H9 (cell line): ENCODE results near the gene RFWD3. TPM values are rescaled to one million over a fixed set of nuclear protein-coding genes. Genes with fewer than 3 reads are reported as not detected.

Experiments used
- DNase-seq: peaks from one replicate; pipeline ENCODE4 v3.0.0-alpha.2; 2017
- H2AFZ ChIP-seq: one replicate; pipeline ENCODE4 v1.6.1; 2013; ENCODE audit warnings: mild to moderate bottlenecking, low read length, control low read depth, moderate library complexity
- H2AK5ac ChIP-seq: 2 replicates; pipeline ENCODE4 v1.6.1; 2013; ENCODE audit warnings: low read length, control low read depth, mixed read lengths; ENCODE audit not compliant: insufficient read length
- H2BK120ac ChIP-seq: one replicate; pipeline ENCODE4 v1.6.1; 2013; ENCODE audit warnings: low read depth, mild to moderate bottlenecking, low read length, control low read depth, inconsistent platforms; ENCODE audit not compliant: poor library complexity, severe bottlenecking
- H2BK12ac ChIP-seq: 2 replicates; pipeline ENCODE4 v1.6.1; 2013; ENCODE audit warnings: low read length, control low read depth, mixed read lengths, low read depth; ENCODE audit not compliant: insufficient read length
- H2BK15ac ChIP-seq: 2 replicates; pipeline ENCODE4 v1.6.1; 2013; ENCODE audit warnings: low read depth, low read length, control low read depth
- H2BK20ac ChIP-seq: one replicate; pipeline ENCODE4 v1.6.1; 2013; ENCODE audit warnings: low read depth, mild to moderate bottlenecking, low read length, control low read depth, inconsistent platforms; ENCODE audit not compliant: poor library complexity, severe bottlenecking
- H2BK5ac ChIP-seq: 2 replicates; pipeline ENCODE4 v1.6.1; 2013; ENCODE audit warnings: low read length, control low read depth, mixed read lengths; ENCODE audit not compliant: insufficient read length
- H3K14ac ChIP-seq: 2 replicates; pipeline ENCODE4 v1.6.1; 2013; ENCODE audit warnings: low read length, control low read depth; ENCODE audit not compliant: insufficient read depth
- H3K18ac ChIP-seq: 2 replicates; pipeline ENCODE4 v1.6.1; 2013; ENCODE audit warnings: low read depth, mild to moderate bottlenecking, mixed read lengths, low read length, control low read depth; ENCODE audit not compliant: insufficient read length
- H3K23ac ChIP-seq: 2 replicates; pipeline ENCODE4 v1.6.1; 2013; ENCODE audit warnings: low read length, control low read depth, mixed read lengths, low read depth; ENCODE audit not compliant: insufficient read length
- H3K23me2 ChIP-seq: 2 replicates; pipeline ENCODE4 v1.6.1; 2013; ENCODE audit warnings: low read depth, mild to moderate bottlenecking, mixed read lengths, low read length, control low read depth; ENCODE audit not compliant: insufficient read length, poor library complexity, severe bottlenecking
- H3K27ac ChIP-seq: 2 replicates; pipeline ENCODE4 v1.5.1; 2013; ENCODE audit warnings: low read length, control low read depth, mixed read lengths, low read depth; ENCODE audit not compliant: insufficient read length
- H3K27me3 ChIP-seq: 2 replicates; pipeline ENCODE4 v1.6.1; 2013; ENCODE audit warnings: low read length, control low read depth, inconsistent platforms; ENCODE audit not compliant: insufficient read depth
- H3K4ac ChIP-seq: 2 replicates; pipeline ENCODE4 v1.6.1; 2013; ENCODE audit warnings: low read depth, mild to moderate bottlenecking, control low read depth, inconsistent platforms, low read length, moderate library complexity
- H3K4me1 ChIP-seq: 2 replicates; pipeline ENCODE4 v1.6.1; 2013; ENCODE audit warnings: low read length, control low read depth, inconsistent platforms; ENCODE audit not compliant: insufficient read depth
- H3K4me2 ChIP-seq: 2 replicates; pipeline ENCODE4 v1.6.1; 2013; ENCODE audit warnings: low read length, control low read depth, mixed read lengths; ENCODE audit not compliant: insufficient read length, insufficient read depth
- H3K56ac ChIP-seq: 2 replicates; pipeline ENCODE4 v1.6.1; 2013; ENCODE audit warnings: low read depth, mild to moderate bottlenecking, mixed read lengths, low read length, control low read depth; ENCODE audit not compliant: insufficient read length
- H3K79me1 ChIP-seq: 2 replicates; pipeline ENCODE4 v1.6.1; 2013; ENCODE audit warnings: low read depth, mild to moderate bottlenecking, moderate library complexity, low read length, control low read depth, inconsistent platforms; ENCODE audit not compliant: insufficient read depth, poor library complexity, severe bottlenecking
- H3K79me2 ChIP-seq: 2 replicates; pipeline ENCODE4 v1.6.1; 2013; ENCODE audit warnings: low read length, control low read depth, inconsistent platforms; ENCODE audit not compliant: insufficient read depth
- H3K9ac ChIP-seq: 2 replicates; pipeline ENCODE4 v1.6.1; 2013; ENCODE audit warnings: low read length, control low read depth, mixed read lengths; ENCODE audit not compliant: insufficient read length; ENCODE audit errors: extremely low read depth
- H3K9me3 ChIP-seq: one replicate; pipeline ENCODE4 v1.6.1; 2013; ENCODE audit warnings: low read depth, low read length, inconsistent platforms; ENCODE audit not compliant: control insufficient read depth
- H3T11ph ChIP-seq: one replicate; pipeline ENCODE4 v1.6.1; 2013; ENCODE audit warnings: mild to moderate bottlenecking, low read length, control low read depth, inconsistent platforms
- H4K20me1 ChIP-seq: one replicate; pipeline ENCODE4 v1.6.1; 2013; ENCODE audit not compliant: control insufficient read depth, insufficient read length, insufficient read depth
- H4K5ac ChIP-seq: 2 replicates; pipeline ENCODE4 v1.6.1; 2013; ENCODE audit warnings: low read depth, mild to moderate bottlenecking, mixed read lengths, low read length, control low read depth; ENCODE audit not compliant: insufficient read length
- H4K8ac ChIP-seq: replicated peaks from 2 replicates; pipeline ENCODE4 v1.6.1; 2013; ENCODE audit warnings: low read length, control low read depth, mixed read lengths, low read depth; ENCODE audit not compliant: insufficient read length
- H4K91ac ChIP-seq: 2 replicates; pipeline ENCODE4 v1.6.1; 2013; ENCODE audit warnings: low read depth, mild to moderate bottlenecking, moderate library complexity, mixed read lengths, low read length, control low read depth; ENCODE audit not compliant: insufficient read length
- H3K27ac Mint-ChIP-seq, 3 experiments: 2 replicates in 2 of 3; 3 replicates in 1 of 3; pipeline ENCODE4 v1.8.0; 2020 to 2021; ENCODE audit warnings: mixed read lengths in 3 of 3, mild to moderate bottlenecking in 1 of 3, moderate library complexity in 1 of 3
- H3K27me3 Mint-ChIP-seq: 2 replicates; pipeline ENCODE4 v1.8.0; 2021; ENCODE audit warnings: low read depth, mild to moderate bottlenecking, moderate library complexity, mixed read lengths
- H3K36me3 Mint-ChIP-seq, 3 experiments: 2 replicates in 2 of 3; 3 replicates in 1 of 3; pipeline ENCODE4 v1.8.0; 2020 to 2021; ENCODE audit warnings: low read depth in 3 of 3, mixed read lengths in 3 of 3; ENCODE audit not compliant: insufficient read depth in 1 of 3
- H3K4me1 Mint-ChIP-seq, 2 experiments: 2 replicates each; pipeline ENCODE4 v1.8.0; 2020; ENCODE audit warnings: mixed read lengths in 2 of 2
- H3K4me3 Mint-ChIP-seq, 2 experiments: 2 replicates in 1 of 2; 3 replicates in 1 of 2; pipeline ENCODE4 v1.8.0; 2020 to 2021; ENCODE audit warnings: mild to moderate bottlenecking in 2 of 2, mixed read lengths in 2 of 2, moderate library complexity in 1 of 2
- H3K9me3 Mint-ChIP-seq, 2 experiments: 2 replicates in 1 of 2; 3 replicates in 1 of 2; pipeline ENCODE4 v1.8.0; 2020; ENCODE audit warnings: mild to moderate bottlenecking in 2 of 2, mixed read lengths in 2 of 2, moderate library complexity in 1 of 2
- WGBS: extraction: QIAGEN DNeasy Blood & Tissue Kit; methylation state at CpG from one replicate; pipeline ENCODE4 v1.1.7; 2013; ENCODE audit warnings: missing lambda C conversion rate, low lambda C conversion rate, mixed read lengths; ENCODE audit not compliant: insufficient read length; ENCODE audit errors: extremely low coverage; 5-methylcytosine and 5-hydroxymethylcytosine counted together
- total RNA-seq: library from RNA; stranded (reverse); gene quantifications from 2 replicates; pipeline ENCODE4 v1.2.1, GENCODE V29; 2021
- TF ChIP-seq, protein P1 (sequence below): fragments of 200-600 bp; sonication (generic); conservative IDR thresholded peaks from 3 replicates; pipeline ENCODE4 v1.8.0; 2021; ENCODE audit warnings: antibody characterized with exemption, mild to moderate bottlenecking

The RFWD3 gene
- total RNA-seq, 1 experiment from 2014 or later, result 114 TPM

DNA sequence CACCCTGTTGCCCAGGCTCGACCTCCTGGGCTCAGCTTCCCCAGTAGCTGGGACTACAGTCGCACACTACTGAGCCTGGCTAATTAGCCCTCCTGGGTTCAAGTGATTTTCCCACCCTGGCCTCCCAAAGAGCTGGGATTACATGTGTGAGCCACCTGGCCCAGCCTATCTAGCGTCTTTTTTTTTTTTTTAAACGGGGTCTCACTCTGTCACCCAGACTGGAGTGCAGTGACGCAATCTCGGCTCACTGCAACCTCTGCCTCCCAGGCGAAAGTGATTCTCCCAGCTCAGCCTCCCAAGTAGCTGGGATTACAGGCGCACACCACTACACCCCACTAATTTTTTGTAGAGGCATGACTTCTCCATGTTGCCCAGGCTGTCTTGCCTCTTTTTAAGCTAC lies 93.1 kb downstream of the RFWD3 start:
- H3K27me3 Mint-ChIP-seq, result no peaks in the 10 kb centered on the region
- H2AK5ac ChIP-seq, result no peak overlapping the region
- no peaks in the 10 kb centered on the region for H4K20me1 ChIP-seq
- H3K4me1 Mint-ChIP-seq, result peaks cover 21 to 22% of the 10 kb centered on the region in 2 experiments
- H3K14ac ChIP-seq, result no peak overlapping the region
- H3K79me2 ChIP-seq, result peaks cover 27% of the 10 kb centered on the region; the same call in 1 of the 2 replicates
- H3K9ac ChIP-seq, result no peak overlapping the region
- H3K4me3 Mint-ChIP-seq, result no peak overlapping the region
- no peaks in the 10 kb centered on the region for H3K9me3 ChIP-seq
- H3K36me3 Mint-ChIP-seq, result no peaks in the 10 kb centered on the region
- no peak overlapping the region for H3K18ac ChIP-seq
- peak overlapping the region in 2 of 3 experiments; percentile 62 to 81; a peak in 1 of 7 replicates for H3K27ac Mint-ChIP-seq
- H3K4me1 ChIP-seq, result no peaks in the 10 kb centered on the region
- no peak overlapping the region for H4K5ac ChIP-seq
- no peak overlapping the region for H2AFZ ChIP-seq
- H2BK15ac ChIP-seq, result no peak overlapping the region
- H4K8ac ChIP-seq, result no peak overlapping the region
- no peak overlapping the region for H2BK120ac ChIP-seq
- H2BK20ac ChIP-seq, result no peak overlapping the region
- H2BK12ac ChIP-seq, result no peak overlapping the region
- H3K79me1 ChIP-seq, result peaks cover 15% of the 10 kb centered on the region
- H3T11ph ChIP-seq, result no peak overlapping the region
- no CpG with 5 or more reads among the region's 8 CpGs for whole genome bisulfite sequencing
- no peak overlapping the region for H4K91ac ChIP-seq
- no peak overlapping the region for H3K4me2 ChIP-seq
- no peak overlapping the region for H3K4ac ChIP-seq
- no peak overlapping the region for H3K27ac ChIP-seq
- H3K23me2 ChIP-seq, result no peaks in the 10 kb centered on the region
- DNase-seq, result no peak
- H3K23ac ChIP-seq, result no peak overlapping the region
- H3K56ac ChIP-seq, result no peak overlapping the region
- H3K27me3 ChIP-seq, result no peaks in the 10 kb centered on the region
- no peaks in the 10 kb centered on the region for H3K9me3 Mint-ChIP-seq
- H2BK5ac ChIP-seq, result no peak overlapping the region
- TF ChIP-seq, protein P1, sequence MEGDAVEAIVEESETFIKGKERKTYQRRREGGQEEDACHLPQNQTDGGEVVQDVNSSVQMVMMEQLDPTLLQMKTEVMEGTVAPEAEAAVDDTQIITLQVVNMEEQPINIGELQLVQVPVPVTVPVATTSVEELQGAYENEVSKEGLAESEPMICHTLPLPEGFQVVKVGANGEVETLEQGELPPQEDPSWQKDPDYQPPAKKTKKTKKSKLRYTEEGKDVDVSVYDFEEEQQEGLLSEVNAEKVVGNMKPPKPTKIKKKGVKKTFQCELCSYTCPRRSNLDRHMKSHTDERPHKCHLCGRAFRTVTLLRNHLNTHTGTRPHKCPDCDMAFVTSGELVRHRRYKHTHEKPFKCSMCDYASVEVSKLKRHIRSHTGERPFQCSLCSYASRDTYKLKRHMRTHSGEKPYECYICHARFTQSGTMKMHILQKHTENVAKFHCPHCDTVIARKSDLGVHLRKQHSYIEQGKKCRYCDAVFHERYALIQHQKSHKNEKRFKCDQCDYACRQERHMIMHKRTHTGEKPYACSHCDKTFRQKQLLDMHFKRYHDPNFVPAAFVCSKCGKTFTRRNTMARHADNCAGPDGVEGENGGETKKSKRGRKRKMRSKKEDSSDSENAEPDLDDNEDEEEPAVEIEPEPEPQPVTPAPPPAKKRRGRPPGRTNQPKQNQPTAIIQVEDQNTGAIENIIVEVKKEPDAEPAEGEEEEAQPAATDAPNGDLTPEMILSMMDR, result no peak

Other genes starting within 250 kb of the RFWD3 start
- gene CLEC18B, start 245.4 kb downstream of the RFWD3 start, total RNA-seq, result 0.31 and 0.37 TPM in 2 replicates
- 133 and 135 TPM in 2 replicates for gene GLG1, start 59.8 kb downstream of the RFWD3 start, total RNA-seq
- gene MLKL, start 34.0 kb upstream of the RFWD3 start, total RNA-seq, result 0.37 and 0.42 TPM in 2 replicates
- 25.1 and 26.6 TPM in 2 replicates for gene FA2H, start 107.9 kb upstream of the RFWD3 start, total RNA-seq